K562 (cell line): ENCODE results near the gene BCAR3. TPM values are rescaled to one million over a fixed set of nuclear protein-coding genes. Genes with fewer than 3 reads are reported as not detected.
A peak's percentile ranks its signal among the peaks of the same experiment; 100 is the strongest.

Experiments
- EP300 ChIP-seq: IDR thresholded peaks from 2 replicates; pipeline ENCODE4 v1.6.1; 2012; ENCODE audit warnings: low read length, improper control_type of control experiment
- HNRNPH1 ChIP-seq: fragments of 200-400 bp; formaldehyde crosslinking; optimal IDR thresholded peaks from 2 replicates; pipeline ENCODE3; 2017; ENCODE audit warnings: low read depth, mild to moderate bottlenecking, low read length, moderate library complexity
- ILF3 ChIP-seq: fragments of 450-650 bp; IDR thresholded peaks from 2 replicates; pipeline ENCODE4 v1.6.1; 2018; ENCODE audit warnings: antibody characterized with exemption, mild to moderate bottlenecking, moderate library complexity, borderline replicate concordance
- KDM2B ChIP-seq: fragments of 250-450 bp; sonication (Bioruptor Pico); IDR thresholded peaks from 2 replicates; pipeline ENCODE4 v1.8.0; 2021; ENCODE audit warnings: mild to moderate bottlenecking, moderate library complexity
- LARP7 ChIP-seq: fragments of 450-650 bp; IDR thresholded peaks from 2 replicates; pipeline ENCODE4 v1.6.1; 2016
- MAFF ChIP-seq: IDR thresholded peaks from 2 replicates; pipeline ENCODE4 v1.6.1; 2012; ENCODE audit warnings: low read length, improper control_type of control experiment
- PCBP1 ChIP-seq: fragments of 200-400 bp; formaldehyde crosslinking; IDR thresholded peaks from 2 replicates; pipeline ENCODE4 v1.6.1; 2018; ENCODE audit warnings: mild to moderate bottlenecking, low read depth, low read length; ENCODE audit not compliant: poor library complexity, severe bottlenecking
- RBM17 ChIP-seq: fragments of 200-400 bp; formaldehyde crosslinking; IDR thresholded peaks from 2 replicates; pipeline ENCODE4 v1.6.1; 2017; ENCODE audit warnings: low read depth, mild to moderate bottlenecking, low read length, borderline replicate concordance
- RCOR1 ChIP-seq, 2 experiments: IDR thresholded peaks; 2 replicates each; pipeline ENCODE4 v1.6.1; 2012; ENCODE audit warnings: low read depth in 2 of 2, low read length in 2 of 2, borderline replicate concordance in 1 of 2, improper control_type of control experiment in 1 of 2
- SMARCA4 ChIP-seq: fragments of 450-650 bp; IDR thresholded peaks from 2 replicates; pipeline ENCODE4 v1.6.1; 2016
- SMARCE1 ChIP-seq: fragments of 450-650 bp; IDR thresholded peaks from 2 replicates; pipeline ENCODE4 v1.7.1; 2016; ENCODE audit warnings: mild to moderate bottlenecking
- ZBED1 ChIP-seq: IDR thresholded peaks from 2 replicates; pipeline ENCODE4 v1.6.1; 2014
- ZNF316 ChIP-seq: fragments of 450-650 bp; IDR thresholded peaks from 2 replicates; pipeline ENCODE4 v1.6.1; 2016
- ZNF347 ChIP-seq: fragments of 450-650 bp; formaldehyde crosslinking; IDR thresholded peaks from 2 replicates; pipeline ENCODE4 v1.4.0; 2020; ENCODE audit warnings: low read depth, mild to moderate bottlenecking, moderate library complexity
- ZNF766 ChIP-seq: fragments of 200-800 bp; sonication (Bioruptor generic); conservative IDR thresholded peaks from 2 replicates; pipeline ENCODE4 v1.6.1; 2016; ENCODE audit warnings: missing genetic modification characterization, missing compliant biosample characterization
- ZNF778 ChIP-seq: fragments of 450-650 bp; formaldehyde crosslinking; IDR thresholded peaks from 2 replicates; pipeline ENCODE4 v1.4.0; 2020; ENCODE audit warnings: mild to moderate bottlenecking, moderate library complexity
- polyA plus RNA-seq, 8 experiments: library from polyadenylated mRNA; depleted of rRNA in 4 of 8; stranded (reverse) in 5 of 8; unstranded in 3 of 8; fragments of >200 nt; fragmentation: Nextera tagmentation in 2 of 8; fragmentation: Illumina TruSeq in 1 of 8; extraction: Ambion mirVana in 2 of 8; extraction: Trizol in 1 of 8; gene quantifications; 2 replicates each; pipeline versions ENCODE4 v1.2.1 to v1.2.3, GENCODE V29; 2011 to 2014; ENCODE audit warnings: inconsistent platforms in 1 of 8, missing spikeins in 1 of 8
- total RNA-seq, 7 experiments: library from RNA; depleted of rRNA in 6 of 7; stranded (reverse); fragments of >200 nt in 6 of 7; fragmentation: Illumina TruSeq in 2 of 7; extraction: Trizol in 2 of 7; gene quantifications; 2 replicates each; pipeline versions ENCODE4 v1.2.1 to v1.2.3, GENCODE V29; 2011 to 2021; ENCODE audit warnings: low replicate concordance in 1 of 7
- TF ChIP-seq, protein P1 (sequence below): fragments of 250-450 bp; sonication (Bioruptor Pico); IDR thresholded peaks from 2 replicates; pipeline ENCODE4 v1.4.0; 2020; ENCODE audit warnings: mild to moderate bottlenecking
- TF ChIP-seq, protein P2 (sequence below): sonication (generic); formaldehyde crosslinking; IDR thresholded peaks from 2 replicates; pipeline ENCODE4 v1.8.1; 2023; ENCODE audit warnings: mild to moderate bottlenecking, missing genetic modification reagents
- TF ChIP-seq, protein P3 (sequence below), 2 experiments: fragments of 450-650 bp; IDR thresholded peaks; 2 replicates each; pipeline ENCODE4 v1.6.1; 2018; ENCODE audit warnings: mild to moderate bottlenecking in 2 of 2, low read depth in 1 of 2; ENCODE audit not compliant: partially characterized antibody in 2 of 2
- TF ChIP-seq, protein P4 (sequence below): fragments of 250-450 bp; sonication (Bioruptor Pico); IDR thresholded peaks from 2 replicates; pipeline ENCODE4 v1.6.1; 2021; ENCODE audit warnings: mild to moderate bottlenecking
- TF ChIP-seq, protein P5 (sequence below): sonication (generic); formaldehyde crosslinking; IDR thresholded peaks from 2 replicates; pipeline ENCODE4 v1.8.1; 2023; ENCODE audit warnings: mild to moderate bottlenecking, missing genetic modification reagents

Gene BCAR3
- total and polyA plus RNA-seq, 9 of the 15 experiments (the other 6 are each of a cell fraction or from before 2014, with no cell fraction given) = 1.8 to 6.3 (median 3.8) TPM

DNA sequence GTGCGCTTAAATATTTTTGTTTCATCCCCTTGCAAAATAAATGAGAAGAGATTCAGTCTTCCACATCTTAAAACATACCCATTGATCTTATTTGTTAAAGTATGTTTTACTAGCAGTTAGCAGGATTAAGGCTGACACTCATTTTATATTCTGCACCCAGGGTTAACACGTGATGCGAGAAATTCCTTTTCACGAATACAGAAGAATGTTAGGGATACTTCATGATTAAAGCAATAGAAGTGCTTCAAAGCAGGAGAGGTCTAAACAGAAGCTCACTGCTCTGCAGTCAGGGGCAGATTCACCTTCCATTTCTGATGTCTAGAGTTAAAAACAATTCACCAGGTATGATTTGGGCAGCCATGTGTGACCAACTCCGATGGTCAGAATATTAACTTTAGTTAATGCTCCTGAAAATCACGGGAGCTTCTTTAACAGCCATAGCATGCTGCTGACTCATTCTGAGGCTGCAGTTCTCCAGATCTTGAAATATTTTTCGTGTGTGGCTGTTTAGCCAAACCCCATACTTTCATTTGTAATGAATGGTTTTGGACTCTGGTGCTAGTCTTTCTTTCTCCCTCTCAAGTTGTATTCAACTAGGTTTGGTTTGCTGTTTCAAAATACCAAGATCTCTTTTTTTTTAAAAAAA is 19.7 kb downstream of the BCAR3 start (continued):
- TF ChIP-seq RBM17 (no peak), ZNF347 (CRISPR knock-in tag) (no peak), LARP7 (no peak), RCOR1 (IDR thresholded peaks at IDR 0.05; ENCODE audit: borderline replicate concordance in 1 of 2, low read depth in 2 of 2, low read length in 2 of 2) (peak in 1 of 2 experiments; percentile 55; a peak in 1 of 4 replicates), PCBP1 (no peak), ZBED1 (no peak), ZNF766 (CRISPR knock-in tag) (no peak), MAFF (peak; percentile 92), ZNF778 (CRISPR knock-in tag) (no peak), KDM2B (CRISPR knock-in tag) (no peak), ILF3 (no peak), SMARCA4 (0 out of 2 replicates have a peak, but pooled peaks have one; percentile 35), ZNF316 (peak; percentile 88), EP300 (peak; percentile 39; the same call in 1 of the 2 replicates), SMARCE1 (no peak), HNRNPH1 (no peak)
- TF ChIP-seq, protein P1, sequence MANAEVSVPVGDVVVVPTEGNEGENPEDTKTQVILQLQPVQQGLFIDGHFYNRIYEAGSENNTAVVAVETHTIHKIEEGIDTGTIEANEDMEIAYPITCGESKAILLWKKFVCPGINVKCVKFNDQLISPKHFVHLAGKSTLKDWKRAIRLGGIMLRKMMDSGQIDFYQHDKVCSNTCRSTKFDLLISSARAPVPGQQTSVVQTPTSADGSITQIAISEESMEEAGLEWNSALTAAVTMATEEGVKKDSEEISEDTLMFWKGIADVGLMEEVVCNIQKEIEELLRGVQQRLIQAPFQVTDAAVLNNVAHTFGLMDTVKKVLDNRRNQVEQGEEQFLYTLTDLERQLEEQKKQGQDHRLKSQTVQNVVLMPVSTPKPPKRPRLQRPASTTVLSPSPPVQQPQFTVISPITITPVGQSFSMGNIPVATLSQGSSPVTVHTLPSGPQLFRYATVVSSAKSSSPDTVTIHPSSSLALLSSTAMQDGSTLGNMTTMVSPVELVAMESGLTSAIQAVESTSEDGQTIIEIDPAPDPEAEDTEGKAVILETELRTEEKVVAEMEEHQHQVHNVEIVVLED (CRISPR knock-in tag) = no peak
- TF ChIP-seq, protein P2, sequence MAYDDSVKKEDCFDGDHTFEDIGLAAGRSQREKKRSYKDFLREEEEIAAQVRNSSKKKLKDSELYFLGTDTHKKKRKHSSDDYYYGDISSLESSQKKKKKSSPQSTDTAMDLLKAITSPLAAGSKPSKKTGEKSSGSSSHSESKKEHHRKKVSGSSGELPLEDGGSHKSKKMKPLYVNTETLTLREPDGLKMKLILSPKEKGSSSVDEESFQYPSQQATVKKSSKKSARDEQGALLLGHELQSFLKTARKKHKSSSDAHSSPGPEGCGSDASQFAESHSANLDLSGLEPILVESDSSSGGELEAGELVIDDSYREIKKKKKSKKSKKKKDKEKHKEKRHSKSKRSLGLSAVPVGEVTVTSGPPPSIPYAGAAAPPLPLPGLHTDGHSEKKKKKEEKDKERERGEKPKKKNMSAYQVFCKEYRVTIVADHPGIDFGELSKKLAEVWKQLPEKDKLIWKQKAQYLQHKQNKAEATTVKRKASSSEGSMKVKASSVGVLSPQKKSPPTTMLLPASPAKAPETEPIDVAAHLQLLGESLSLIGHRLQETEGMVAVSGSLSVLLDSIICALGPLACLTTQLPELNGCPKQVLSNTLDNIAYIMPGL (CRISPR knock-in tag) = no peak
- TF ChIP-seq, protein P3, sequence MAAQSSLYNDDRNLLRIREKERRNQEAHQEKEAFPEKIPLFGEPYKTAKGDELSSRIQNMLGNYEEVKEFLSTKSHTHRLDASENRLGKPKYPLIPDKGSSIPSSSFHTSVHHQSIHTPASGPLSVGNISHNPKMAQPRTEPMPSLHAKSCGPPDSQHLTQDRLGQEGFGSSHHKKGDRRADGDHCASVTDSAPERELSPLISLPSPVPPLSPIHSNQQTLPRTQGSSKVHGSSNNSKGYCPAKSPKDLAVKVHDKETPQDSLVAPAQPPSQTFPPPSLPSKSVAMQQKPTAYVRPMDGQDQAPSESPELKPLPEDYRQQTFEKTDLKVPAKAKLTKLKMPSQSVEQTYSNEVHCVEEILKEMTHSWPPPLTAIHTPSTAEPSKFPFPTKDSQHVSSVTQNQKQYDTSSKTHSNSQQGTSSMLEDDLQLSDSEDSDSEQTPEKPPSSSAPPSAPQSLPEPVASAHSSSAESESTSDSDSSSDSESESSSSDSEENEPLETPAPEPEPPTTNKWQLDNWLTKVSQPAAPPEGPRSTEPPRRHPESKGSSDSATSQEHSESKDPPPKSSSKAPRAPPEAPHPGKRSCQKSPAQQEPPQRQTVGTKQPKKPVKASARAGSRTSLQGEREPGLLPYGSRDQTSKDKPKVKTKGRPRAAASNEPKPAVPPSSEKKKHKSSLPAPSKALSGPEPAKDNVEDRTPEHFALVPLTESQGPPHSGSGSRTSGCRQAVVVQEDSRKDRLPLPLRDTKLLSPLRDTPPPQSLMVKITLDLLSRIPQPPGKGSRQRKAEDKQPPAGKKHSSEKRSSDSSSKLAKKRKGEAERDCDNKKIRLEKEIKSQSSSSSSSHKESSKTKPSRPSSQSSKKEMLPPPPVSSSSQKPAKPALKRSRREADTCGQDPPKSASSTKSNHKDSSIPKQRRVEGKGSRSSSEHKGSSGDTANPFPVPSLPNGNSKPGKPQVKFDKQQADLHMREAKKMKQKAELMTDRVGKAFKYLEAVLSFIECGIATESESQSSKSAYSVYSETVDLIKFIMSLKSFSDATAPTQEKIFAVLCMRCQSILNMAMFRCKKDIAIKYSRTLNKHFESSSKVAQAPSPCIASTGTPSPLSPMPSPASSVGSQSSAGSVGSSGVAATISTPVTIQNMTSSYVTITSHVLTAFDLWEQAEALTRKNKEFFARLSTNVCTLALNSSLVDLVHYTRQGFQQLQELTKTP (IDR thresholded peaks at IDR 0.05; ENCODE audit: low read depth in 1 of 2, partially characterized antibody in 2 of 2) = no peak
- TF ChIP-seq, protein P4, sequence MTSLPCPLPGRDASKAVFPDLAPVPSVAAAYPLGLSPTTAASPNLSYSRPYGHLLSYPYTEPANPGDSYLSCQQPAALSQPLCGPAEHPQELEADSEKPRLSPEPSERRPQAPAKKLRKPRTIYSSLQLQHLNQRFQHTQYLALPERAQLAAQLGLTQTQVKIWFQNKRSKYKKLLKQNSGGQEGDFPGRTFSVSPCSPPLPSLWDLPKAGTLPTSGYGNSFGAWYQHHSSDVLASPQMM (CRISPR knock-in tag) = no peak
- TF ChIP-seq, protein P5, sequence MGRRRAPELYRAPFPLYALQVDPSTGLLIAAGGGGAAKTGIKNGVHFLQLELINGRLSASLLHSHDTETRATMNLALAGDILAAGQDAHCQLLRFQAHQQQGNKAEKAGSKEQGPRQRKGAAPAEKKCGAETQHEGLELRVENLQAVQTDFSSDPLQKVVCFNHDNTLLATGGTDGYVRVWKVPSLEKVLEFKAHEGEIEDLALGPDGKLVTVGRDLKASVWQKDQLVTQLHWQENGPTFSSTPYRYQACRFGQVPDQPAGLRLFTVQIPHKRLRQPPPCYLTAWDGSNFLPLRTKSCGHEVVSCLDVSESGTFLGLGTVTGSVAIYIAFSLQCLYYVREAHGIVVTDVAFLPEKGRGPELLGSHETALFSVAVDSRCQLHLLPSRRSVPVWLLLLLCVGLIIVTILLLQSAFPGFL = no peak
